H9 (cell line): Measurements from ENCODE around the gene ACOXL. TPM values are rescaled to one million over a fixed set of nuclear protein-coding genes. Genes with fewer than 3 reads are reported as not detected.

Experiments
- DNase-seq: peaks from one replicate; pipeline ENCODE4 v3.0.0-alpha.2; 2017
- H2AFZ ChIP-seq: one replicate; pipeline ENCODE4 v1.6.1; 2013; ENCODE audit warnings: mild to moderate bottlenecking, low read length, control low read depth, moderate library complexity
- H2AK5ac ChIP-seq: 2 replicates; pipeline ENCODE4 v1.6.1; 2013; ENCODE audit warnings: low read length, control low read depth, mixed read lengths; ENCODE audit not compliant: insufficient read length
- H2BK120ac ChIP-seq: one replicate; pipeline ENCODE4 v1.6.1; 2013; ENCODE audit warnings: low read depth, mild to moderate bottlenecking, low read length, control low read depth, inconsistent platforms; ENCODE audit not compliant: poor library complexity, severe bottlenecking
- H2BK12ac ChIP-seq: 2 replicates; pipeline ENCODE4 v1.6.1; 2013; ENCODE audit warnings: low read length, control low read depth, mixed read lengths, low read depth; ENCODE audit not compliant: insufficient read length
- H2BK15ac ChIP-seq: 2 replicates; pipeline ENCODE4 v1.6.1; 2013; ENCODE audit warnings: low read depth, low read length, control low read depth
- H2BK20ac ChIP-seq: one replicate; pipeline ENCODE4 v1.6.1; 2013; ENCODE audit warnings: low read depth, mild to moderate bottlenecking, low read length, control low read depth, inconsistent platforms; ENCODE audit not compliant: poor library complexity, severe bottlenecking
- H2BK5ac ChIP-seq: 2 replicates; pipeline ENCODE4 v1.6.1; 2013; ENCODE audit warnings: low read length, control low read depth, mixed read lengths; ENCODE audit not compliant: insufficient read length
- H3K14ac ChIP-seq: 2 replicates; pipeline ENCODE4 v1.6.1; 2013; ENCODE audit warnings: low read length, control low read depth; ENCODE audit not compliant: insufficient read depth
- H3K18ac ChIP-seq: 2 replicates; pipeline ENCODE4 v1.6.1; 2013; ENCODE audit warnings: low read depth, mild to moderate bottlenecking, mixed read lengths, low read length, control low read depth; ENCODE audit not compliant: insufficient read length
- H3K23ac ChIP-seq: 2 replicates; pipeline ENCODE4 v1.6.1; 2013; ENCODE audit warnings: low read length, control low read depth, mixed read lengths, low read depth; ENCODE audit not compliant: insufficient read length
- H3K23me2 ChIP-seq: 2 replicates; pipeline ENCODE4 v1.6.1; 2013; ENCODE audit warnings: low read depth, mild to moderate bottlenecking, mixed read lengths, low read length, control low read depth; ENCODE audit not compliant: insufficient read length, poor library complexity, severe bottlenecking
- H3K27ac ChIP-seq: 2 replicates; pipeline ENCODE4 v1.5.1; 2013; ENCODE audit warnings: low read length, control low read depth, mixed read lengths, low read depth; ENCODE audit not compliant: insufficient read length
- H3K27me3 ChIP-seq: 2 replicates; pipeline ENCODE4 v1.6.1; 2013; ENCODE audit warnings: low read length, control low read depth, inconsistent platforms; ENCODE audit not compliant: insufficient read depth
- H3K4ac ChIP-seq: 2 replicates; pipeline ENCODE4 v1.6.1; 2013; ENCODE audit warnings: low read depth, mild to moderate bottlenecking, control low read depth, inconsistent platforms, low read length, moderate library complexity
- H3K4me1 ChIP-seq: 2 replicates; pipeline ENCODE4 v1.6.1; 2013; ENCODE audit warnings: low read length, control low read depth, inconsistent platforms; ENCODE audit not compliant: insufficient read depth
- H3K4me2 ChIP-seq: 2 replicates; pipeline ENCODE4 v1.6.1; 2013; ENCODE audit warnings: low read length, control low read depth, mixed read lengths; ENCODE audit not compliant: insufficient read length, insufficient read depth
- H3K56ac ChIP-seq: 2 replicates; pipeline ENCODE4 v1.6.1; 2013; ENCODE audit warnings: low read depth, mild to moderate bottlenecking, mixed read lengths, low read length, control low read depth; ENCODE audit not compliant: insufficient read length
- H3K79me1 ChIP-seq: 2 replicates; pipeline ENCODE4 v1.6.1; 2013; ENCODE audit warnings: low read depth, mild to moderate bottlenecking, moderate library complexity, low read length, control low read depth, inconsistent platforms; ENCODE audit not compliant: insufficient read depth, poor library complexity, severe bottlenecking
- H3K79me2 ChIP-seq: 2 replicates; pipeline ENCODE4 v1.6.1; 2013; ENCODE audit warnings: low read length, control low read depth, inconsistent platforms; ENCODE audit not compliant: insufficient read depth
- H3K9ac ChIP-seq: 2 replicates; pipeline ENCODE4 v1.6.1; 2013; ENCODE audit warnings: low read length, control low read depth, mixed read lengths; ENCODE audit not compliant: insufficient read length; ENCODE audit errors: extremely low read depth
- H3K9me3 ChIP-seq: one replicate; pipeline ENCODE4 v1.6.1; 2013; ENCODE audit warnings: low read depth, low read length, inconsistent platforms; ENCODE audit not compliant: control insufficient read depth
- H3T11ph ChIP-seq: one replicate; pipeline ENCODE4 v1.6.1; 2013; ENCODE audit warnings: mild to moderate bottlenecking, low read length, control low read depth, inconsistent platforms
- H4K20me1 ChIP-seq: one replicate; pipeline ENCODE4 v1.6.1; 2013; ENCODE audit not compliant: control insufficient read depth, insufficient read length, insufficient read depth
- H4K5ac ChIP-seq: 2 replicates; pipeline ENCODE4 v1.6.1; 2013; ENCODE audit warnings: low read depth, mild to moderate bottlenecking, mixed read lengths, low read length, control low read depth; ENCODE audit not compliant: insufficient read length
- H4K8ac ChIP-seq: replicated peaks from 2 replicates; pipeline ENCODE4 v1.6.1; 2013; ENCODE audit warnings: low read length, control low read depth, mixed read lengths, low read depth; ENCODE audit not compliant: insufficient read length
- H4K91ac ChIP-seq: 2 replicates; pipeline ENCODE4 v1.6.1; 2013; ENCODE audit warnings: low read depth, mild to moderate bottlenecking, moderate library complexity, mixed read lengths, low read length, control low read depth; ENCODE audit not compliant: insufficient read length
- H3K27ac Mint-ChIP-seq, 3 experiments: 2 replicates in 2 of 3; 3 replicates in 1 of 3; pipeline ENCODE4 v1.8.0; 2020 to 2021; ENCODE audit warnings: mixed read lengths in 3 of 3, mild to moderate bottlenecking in 1 of 3, moderate library complexity in 1 of 3
- H3K27me3 Mint-ChIP-seq: 2 replicates; pipeline ENCODE4 v1.8.0; 2021; ENCODE audit warnings: low read depth, mild to moderate bottlenecking, moderate library complexity, mixed read lengths
- H3K36me3 Mint-ChIP-seq, 3 experiments: 2 replicates in 2 of 3; 3 replicates in 1 of 3; pipeline ENCODE4 v1.8.0; 2020 to 2021; ENCODE audit warnings: low read depth in 3 of 3, mixed read lengths in 3 of 3; ENCODE audit not compliant: insufficient read depth in 1 of 3
- H3K4me1 Mint-ChIP-seq, 2 experiments: 2 replicates each; pipeline ENCODE4 v1.8.0; 2020; ENCODE audit warnings: mixed read lengths in 2 of 2
- H3K4me3 Mint-ChIP-seq, 2 experiments: 2 replicates in 1 of 2; 3 replicates in 1 of 2; pipeline ENCODE4 v1.8.0; 2020 to 2021; ENCODE audit warnings: mild to moderate bottlenecking in 2 of 2, mixed read lengths in 2 of 2, moderate library complexity in 1 of 2
- H3K9me3 Mint-ChIP-seq, 2 experiments: 2 replicates in 1 of 2; 3 replicates in 1 of 2; pipeline ENCODE4 v1.8.0; 2020; ENCODE audit warnings: mild to moderate bottlenecking in 2 of 2, mixed read lengths in 2 of 2, moderate library complexity in 1 of 2
- CTCF ChIP-seq: fragments of 200-600 bp; sonication (generic); conservative IDR thresholded peaks from 3 replicates; pipeline ENCODE4 v1.8.0; 2021; ENCODE audit warnings: antibody characterized with exemption, mild to moderate bottlenecking
- WGBS: extraction: QIAGEN DNeasy Blood & Tissue Kit; methylation state at CpG from one replicate; pipeline ENCODE4 v1.1.7; 2013; ENCODE audit warnings: missing lambda C conversion rate, low lambda C conversion rate, mixed read lengths; ENCODE audit not compliant: insufficient read length; ENCODE audit errors: extremely low coverage; 5-methylcytosine and 5-hydroxymethylcytosine counted together
- total RNA-seq: library from RNA; stranded (reverse); gene quantifications from 2 replicates; pipeline ENCODE4 v1.2.1, GENCODE V29; 2021

ACOXL gene
- total RNA-seq, 1 experiment from 2014 or later = 37.6 TPM

GRCh38 chr2:111061191-111061590 is 328.8 kb downstream of the ACOXL start:
- H3K56ac ChIP-seq = no peak overlapping the region
- H2BK120ac ChIP-seq = no peak overlapping the region
- no peak overlapping the region for H2AK5ac ChIP-seq
- H3K4me1 ChIP-seq = no peaks in the 10 kb centered on the region
- Mint-ChIP-seq H3K27me3 (no peaks in the 10 kb centered on the region; the same call in 1 of the 2 replicates), H3K36me3 (peaks cover 5 to 22% (median 6%) of the 10 kb centered on the region in 3 experiments; a peak in 5 of 7 replicates), H3K9me3 (peaks cover 0 to 3% of the 10 kb centered on the region in 2 experiments; a peak in 2 of 5 replicates), H3K4me1 (peaks cover 3 to 4% of the 10 kb centered on the region in 2 experiments; a peak in 2 of 4 replicates), H3K27ac (no peak overlapping the region), H3K4me3 (no peak overlapping the region)
- no peaks in the 10 kb centered on the region for H3K27me3 ChIP-seq
- H3T11ph ChIP-seq = no peak overlapping the region
- H3K23ac ChIP-seq = no peak overlapping the region
- H4K20me1 ChIP-seq = no peaks in the 10 kb centered on the region
- no peak for DNase-seq
- H2AFZ ChIP-seq = no peak overlapping the region
- no peak overlapping the region for H3K18ac ChIP-seq
- H2BK20ac ChIP-seq = no peak overlapping the region
- H4K8ac ChIP-seq = no peak overlapping the region
- no peak overlapping the region for H3K4me2 ChIP-seq
- no peak overlapping the region for H2BK5ac ChIP-seq
- H4K5ac ChIP-seq = no peak overlapping the region
- no peak for TF ChIP-seq CTCF
- H3K14ac ChIP-seq = no peak overlapping the region
- H4K91ac ChIP-seq = no peak overlapping the region
- H3K9me3 ChIP-seq = no peaks in the 10 kb centered on the region
- no peaks in the 10 kb centered on the region for H3K79me2 ChIP-seq
- no peaks in the 10 kb centered on the region for H3K79me1 ChIP-seq
- WGBS = no CpG with 5 or more reads among the region's 1 CpG
- H2BK12ac ChIP-seq = no peak overlapping the region
- no peaks in the 10 kb centered on the region for H3K23me2 ChIP-seq
- H3K27ac ChIP-seq = no peak overlapping the region
- H2BK15ac ChIP-seq = no peak overlapping the region
- no peak overlapping the region for H3K9ac ChIP-seq
- no peak overlapping the region for H3K4ac ChIP-seq
